K562 (cell line): ENCODE measurements around the gene ANO6. TPM values are rescaled to one million over a fixed set of nuclear protein-coding genes. Genes with fewer than 3 reads are reported as not detected.
A peak's percentile ranks its signal among the peaks of the same experiment; 100 is the strongest.

ENCODE experiments used
- ATAC-seq: fragments of 200-7000 bp; cut with Tn5 transposase; 3 replicates; pipeline ENCODE4 v1.9.1; 2020; ENCODE audit warnings: moderate library complexity
- BruUV-seq: library from RNA; stranded (reverse); fragments of 400-500 nt; replicated peaks from 2 replicates; lab custom pipeline; 2021; lab: Mats Ljungman, UMichigan
- CTCF ChIA-PET: fragments of 300-600 bp; formaldehyde crosslinking; extraction: SDS; loops from one replicate; lab custom pipeline; 2021; ENCODE audit warnings: low intra/inter-chr PET ratio; lab: Yijun Ruan, JAX
- POLR2A ChIA-PET: fragments of 300-600, 350-650 bp; sonication (Branson Sonifier 250); formaldehyde crosslinking; extraction: SDS; loops from one replicate; lab custom pipeline; 2021; ENCODE audit warnings: antibody characterized with exemption, inconsistent platforms; lab: Yijun Ruan, JAX
- DNase-seq, 4 experiments: peaks; one replicate each; pipeline versions ENCODE4 v3.0.0 to v3.0.0-alpha.2; 2011 to 2018; ENCODE audit warnings: low spot score in 3 of 4, mixed read lengths in 3 of 4; ENCODE audit errors: extremely low read depth in 1 of 4
- FAIRE-seq: peaks from 2 replicates; lab custom pipeline; 2011; peaks lifted over from hg19 to GRCh38; lab: Jason Lieb, UNC
- H2AFZ ChIP-seq: 2 replicates; pipeline ENCODE4 v1.6.0; 2011; ENCODE audit warnings: low read depth, low read length, control low read depth, inconsistent platforms
- H3K27ac ChIP-seq: fragments of 200-600 bp; 3 replicates; pipeline ENCODE4 v1.8.0; 2011; ENCODE audit warnings: low read depth, mild to moderate bottlenecking, control low read depth, inconsistent platforms, low read length, moderate library complexity, mixed read lengths; ENCODE audit errors: extremely low read depth
- H3K27me3 ChIP-seq, 2 experiments: fragments of 300-600 bp in 1 of 2; 2 replicates in 1 of 2; 3 replicates in 1 of 2; pipeline versions ENCODE4 v1.6.0 to v1.8.0; 2011; ENCODE audit warnings: inconsistent platforms in 2 of 2, low read length in 2 of 2, mild to moderate bottlenecking in 1 of 2, mixed read lengths in 1 of 2, moderate library complexity in 1 of 2; ENCODE audit not compliant: control insufficient read depth in 2 of 2, insufficient read depth in 2 of 2
- H3K36me3 ChIP-seq: fragments of 300-600 bp; 3 replicates; pipeline ENCODE4 v1.8.0; 2011; ENCODE audit warnings: mild to moderate bottlenecking, low read length, inconsistent platforms; ENCODE audit not compliant: control insufficient read depth, insufficient read depth
- H3K4me1 ChIP-seq, 2 experiments: fragments of 200-600 bp in 1 of 2; replicated peaks in 1 of 2; 2 replicates in 1 of 2; 3 replicates in 1 of 2; pipeline versions ENCODE4 v1.5.1 to v1.8.0; 2011; ENCODE audit warnings: inconsistent platforms in 2 of 2, low read length in 2 of 2, mild to moderate bottlenecking in 1 of 2, mixed read lengths in 1 of 2, moderate library complexity in 1 of 2; ENCODE audit not compliant: control insufficient read depth in 2 of 2, insufficient read depth in 2 of 2
- H3K4me2 ChIP-seq: 2 replicates; pipeline ENCODE4 v1.6.1; 2011; ENCODE audit warnings: low read length, control low read depth, inconsistent platforms, mixed read lengths; ENCODE audit not compliant: insufficient read depth
- H3K4me3 ChIP-seq: fragments of 200-600 bp; sonication (generic), shearing (Covaris generic); 2 replicates; pipeline ENCODE4 v1.5.1; 2016; ENCODE audit warnings: control low read depth, inconsistent platforms
- H3K79me2 ChIP-seq: fragments of 200-600 bp; 3 replicates; pipeline ENCODE4 v1.8.0; 2011; ENCODE audit warnings: low read length, inconsistent platforms; ENCODE audit not compliant: control insufficient read depth, insufficient read depth
- H3K9ac ChIP-seq, 2 experiments: 2 replicates each; pipeline versions ENCODE4 v1.6.0 to v1.6.1; 2011; ENCODE audit warnings: low read depth in 2 of 2, low read length in 2 of 2, control low read depth in 1 of 2, inconsistent platforms in 1 of 2, mild to moderate bottlenecking in 1 of 2, mixed read lengths in 1 of 2; ENCODE audit not compliant: insufficient read depth in 1 of 2
- H3K9me1 ChIP-seq: one replicate; pipeline ENCODE4 v1.6.0; 2011; ENCODE audit warnings: inconsistent platforms, mild to moderate bottlenecking, low read length, moderate library complexity; ENCODE audit not compliant: control insufficient read depth, insufficient read depth
- H3K9me3 ChIP-seq: replicated peaks from 2 replicates; pipeline ENCODE4 v1.5.1; 2011; ENCODE audit warnings: low read depth, low read length, inconsistent platforms; ENCODE audit not compliant: control insufficient read depth, insufficient read depth
- H4K20me1 ChIP-seq: replicated peaks from 2 replicates; pipeline ENCODE4 v1.6.1; 2011; ENCODE audit warnings: low read length, inconsistent platforms, mixed read lengths; ENCODE audit not compliant: control insufficient read depth, insufficient read depth
- CTCF ChIP-seq, 3 experiments: IDR thresholded peaks in 2 of 3; conservative IDR thresholded peaks in 1 of 3; 2 replicates each; pipeline ENCODE4 v1.5.1; 2011 to 2012; ENCODE audit warnings: low read length in 3 of 3, mild to moderate bottlenecking in 3 of 3, control low read depth in 2 of 3, improper control_type of control experiment in 1 of 3, inconsistent platforms in 1 of 3, low read depth in 1 of 3, mixed read lengths in 1 of 3, moderate library complexity in 1 of 3; ENCODE audit not compliant: insufficient read depth in 2 of 3
- HOMEZ ChIP-seq: fragments of 250-450 bp; sonication (Bioruptor Pico); IDR thresholded peaks from 2 replicates; pipeline ENCODE4 v1.4.0; 2020; ENCODE audit warnings: mild to moderate bottlenecking, moderate library complexity
- RAD21 ChIP-seq, 2 experiments: fragments of 250-450 bp in 1 of 2; fragments of 450-650 bp in 1 of 2; sonication (Bioruptor Pico) in 1 of 2; formaldehyde crosslinking in 1 of 2; IDR thresholded peaks in 1 of 2; conservative IDR thresholded peaks in 1 of 2; 2 replicates each; pipeline versions ENCODE4 v1.4.0 to v1.8.0; 2020 to 2022; ENCODE audit warnings: mild to moderate bottlenecking in 2 of 2, moderate library complexity in 1 of 2
- WGBS: fragments of 100-300 bp; shearing (Covaris generic); methylation state at CpG from one replicate; pipeline ENCODE4 v1.1.6; 2016; ENCODE audit warnings: low coverage, mixed read lengths; ENCODE audit not compliant: insufficient coverage; ENCODE audit errors: missing lambda C conversion rate; 5-methylcytosine and 5-hydroxymethylcytosine counted together
- in situ Hi-C: fragments of 300-500 bp; cut with MboI; formaldehyde crosslinking; loops from 4 replicates; pipeline ENCODE4 v1.15.0; 2018; ENCODE audit warnings: inconsistent platforms, mixed read lengths
- intact Hi-C: fragments of 100-400 bp; cut with micrococcal nuclease; formaldehyde crosslinking; loops from 2 replicates; pipeline ENCODE4 v1.14.2; 2022
- polyA plus RNA-seq, 8 experiments: library from polyadenylated mRNA; depleted of rRNA in 4 of 8; stranded (reverse) in 5 of 8; unstranded in 3 of 8; fragments of >200 nt; fragmentation: Nextera tagmentation in 2 of 8; fragmentation: Illumina TruSeq in 1 of 8; extraction: Ambion mirVana in 2 of 8; extraction: Trizol in 1 of 8; gene quantifications; 2 replicates each; pipeline versions ENCODE4 v1.2.1 to v1.2.3, GENCODE V29; 2011 to 2014; ENCODE audit warnings: inconsistent platforms in 1 of 8, missing spikeins in 1 of 8
- total RNA-seq, 7 experiments: library from RNA; depleted of rRNA in 6 of 7; stranded (reverse); fragments of >200 nt in 6 of 7; fragmentation: Illumina TruSeq in 2 of 7; extraction: Trizol in 2 of 7; gene quantifications; 2 replicates each; pipeline versions ENCODE4 v1.2.1 to v1.2.3, GENCODE V29; 2011 to 2021; ENCODE audit warnings: low replicate concordance in 1 of 7
- TF ChIP-seq, protein P1 (sequence below), 2 experiments: IDR thresholded peaks; 2 replicates each; pipeline ENCODE4 v1.6.1; 2011; ENCODE audit warnings: borderline replicate concordance in 1 of 2, control low read depth in 1 of 2, low read depth in 1 of 2, low read length in 1 of 2, mild to moderate bottlenecking in 1 of 2, mixed read lengths in 1 of 2, moderate library complexity in 1 of 2; ENCODE audit not compliant: insufficient read depth in 1 of 2, insufficient read length in 1 of 2, poor library complexity in 1 of 2, severe bottlenecking in 1 of 2; ENCODE audit errors: extremely low read depth in 1 of 2

The ANO6 gene
- total and polyA plus RNA-seq, 9 of the 15 experiments (the other 6 are each of a cell fraction or from before 2014, with no cell fraction given): 3.5 to 24.7 (median 20.3) TPM

DNA sequence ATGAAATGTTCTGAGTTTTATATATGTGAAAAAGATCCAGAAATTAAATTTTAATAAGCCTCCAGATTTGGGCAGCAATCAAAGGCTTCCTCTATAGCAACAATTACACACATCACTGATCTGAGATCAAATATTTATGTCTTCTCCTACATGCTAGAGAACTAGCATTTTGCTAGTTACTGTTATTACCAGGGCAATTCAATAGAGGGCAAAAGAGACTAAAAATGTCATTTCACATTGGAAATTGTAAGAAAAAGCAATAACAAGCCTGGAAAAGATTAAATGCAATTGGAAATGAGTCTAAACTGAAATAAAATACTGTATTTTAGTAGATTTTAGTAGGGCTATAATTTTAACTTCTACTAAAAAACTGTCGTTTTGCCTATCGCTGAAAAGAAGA lies 32.6 kb upstream of the ANO6 start:
- TF ChIP-seq HOMEZ: no peak
- peak in 1 of 2 experiments; percentile 40; a peak in 2 of 4 replicates for TF ChIP-seq RAD21 (CRISPR knock-in tag; conservative IDR thresholded peaks at IDR 0.05 in 1 of 2, IDR thresholded peaks at IDR 0.05 in 1 of 2)
- TF ChIP-seq, protein P1, sequence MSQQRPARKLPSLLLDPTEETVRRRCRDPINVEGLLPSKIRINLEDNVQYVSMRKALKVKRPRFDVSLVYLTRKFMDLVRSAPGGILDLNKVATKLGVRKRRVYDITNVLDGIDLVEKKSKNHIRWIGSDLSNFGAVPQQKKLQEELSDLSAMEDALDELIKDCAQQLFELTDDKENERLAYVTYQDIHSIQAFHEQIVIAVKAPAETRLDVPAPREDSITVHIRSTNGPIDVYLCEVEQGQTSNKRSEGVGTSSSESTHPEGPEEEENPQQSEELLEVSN (IDR thresholded peaks at IDR 0.05; ENCODE audit: borderline replicate concordance in 1 of 2, extremely low read depth in 1 of 2, insufficient read depth in 1 of 2, insufficient read length in 1 of 2, low read depth in 1 of 2, low read length in 1 of 2, poor library complexity in 1 of 2, severe bottlenecking in 1 of 2): no peak
- peak in 1 of 3 experiments; percentile 38; a peak in 2 of 6 replicates for TF ChIP-seq CTCF (IDR thresholded peaks at IDR 0.05 in 2 of 3, conservative IDR thresholded peaks at IDR 0.05 in 1 of 3; ENCODE audit: insufficient read depth in 2 of 3, low read depth in 1 of 3, low read length in 3 of 3)
- no peak overlapping the region for H3K4me3 ChIP-seq
- WGBS: 79% methylated on average over 2 of the region's 2 CpGs
- no peak overlapping the region for H3K4me2 ChIP-seq
- no peaks in the 10 kb centered on the region for H3K79me2 ChIP-seq
- CTCF ChIA-PET: interaction anchor here (0.7 kb wide), 1 partner anchor 582 kb away, joined by 3 read pairs; no protein-coding TSS in a partner anchor
- no peaks in the 10 kb centered on the region for H3K27me3 ChIP-seq
- H3K9me1 ChIP-seq: no peaks in the 10 kb centered on the region
- no peak overlapping the region for H3K27ac ChIP-seq
- no peaks in the 10 kb centered on the region for H3K9me3 ChIP-seq
- H3K4me1 ChIP-seq: peaks cover 0 to 7% of the 10 kb centered on the region in 2 experiments; a peak in 3 of 5 replicates
- in situ Hi-C loops: no loop called here
- ATAC-seq (peak; percentile 38; the same call in 1 of the 3 replicates), DNase-seq (no peak), FAIRE-seq (no peak)
- POLR2A ChIA-PET: interaction anchor here (1.0 to 1.1 kb wide), 3 partner anchors 12 to 31 kb away, joined by 3 to 5 read pairs (median 3); no protein-coding TSS in a partner anchor
- H2AFZ ChIP-seq: no peak overlapping the region
- intact Hi-C loops: no loop called here
- no peaks in the 10 kb centered on the region for H4K20me1 ChIP-seq
- no TSS peak for BruUV-seq
- H3K9ac ChIP-seq: no peak overlapping the region
- H3K36me3 ChIP-seq: no peaks in the 10 kb centered on the region
